Measurements from ENCODE around the gene PSD2. TPM values are rescaled to one million over a fixed set of nuclear protein-coding genes. Genes with fewer than 3 reads are reported as not detected.

Gene PSD2
- total RNA-seq, 4 donors from 2014 or later: 0.10 TPM; not detected in 3

DNA sequence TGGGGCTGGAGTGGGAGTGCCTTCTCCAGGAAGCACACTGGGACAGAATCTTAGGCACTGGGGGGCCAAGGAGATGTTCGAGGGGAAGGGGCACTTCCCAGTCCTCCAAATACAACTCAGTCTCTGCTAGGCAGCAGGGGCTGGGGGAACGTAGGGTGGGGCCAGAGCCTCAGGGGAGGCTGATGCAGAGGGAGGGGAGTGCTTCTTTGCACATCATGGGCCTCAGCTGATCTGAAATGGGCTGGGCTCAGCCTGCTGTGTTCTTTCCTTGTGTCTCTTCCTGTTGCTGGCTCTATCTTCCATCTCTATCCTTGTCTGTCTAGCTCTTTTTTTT, 15.6 kb downstream of the PSD2 start:
- Histone ChIP-seq H3K4me3 (no peak overlapping the region), H3K27me3 (no peaks in the 10 kb centered on the region), H3K27ac (no peak overlapping the region), H3K36me3 (no peaks in the 10 kb centered on the region), H3K4me1 (no peaks in the 10 kb centered on the region), H3K9me3 (no peaks in the 10 kb centered on the region)
- intact Hi-C loops (cut with DNase I; ENCODE audit: low total_unique reads) (no loop called here), in situ Hi-C loops (cut with MboI; ENCODE audit: low sequenced_read_pairs in 4 of 4) (no loop called here)
- ATAC-seq (no peak), DNase-seq (no peak)
- TF ChIP-seq POLR2A (IDR thresholded peaks at IDR 0.05) (no peak), CTCF (IDR thresholded peaks at IDR 0.05 in 4 of 5, conservative IDR thresholded peaks at IDR 0.05 in 1 of 5) (no peak)

- Histone ChIP-seq H3K4me3 (no peak overlapping the region), H3K27me3 (no peaks in the 10 kb centered on the region), H3K9me3 (no peaks in the 10 kb centered on the region), H3K27ac (no peak overlapping the region), H3K4me1 (no peaks in the 10 kb centered on the region), H3K36me3 (no peaks in the 10 kb centered on the region)
- in situ Hi-C loops (cut with MboI; ENCODE audit: low sequenced_read_pairs in 4 of 4): no loop called here
- ATAC-seq (no peak), DNase-seq (no peak)
- intact Hi-C loops (cut with DNase I; ENCODE audit: low total_unique reads): no loop called here
- TF ChIP-seq POLR2A (IDR thresholded peaks at IDR 0.05) (no peak), CTCF (IDR thresholded peaks at IDR 0.05 in 4 of 5, conservative IDR thresholded peaks at IDR 0.05 in 1 of 5) (no peak)
These were observed 16.7 kb downstream of the PSD2 start for GRCh38 chr5:139812323-139812722.

- intact Hi-C loops (cut with DNase I; ENCODE audit: low total_unique reads): no loop called here
- no peaks in the 10 kb centered on the region for H3K9me3 ChIP-seq
- DNase-seq (no peak), ATAC-seq (no peak)
- no peak overlapping the region for H3K27ac ChIP-seq
- no peaks in the 10 kb centered on the region for H3K4me1 ChIP-seq
- no peaks in the 10 kb centered on the region for H3K36me3 ChIP-seq
- in situ Hi-C loops (cut with MboI; ENCODE audit: low sequenced_read_pairs in 4 of 4): no loop called here
- H3K4me3 ChIP-seq: no peak overlapping the region
- TF ChIP-seq POLR2A (IDR thresholded peaks at IDR 0.05) (no peak), CTCF (IDR thresholded peaks at IDR 0.05 in 4 of 5, conservative IDR thresholded peaks at IDR 0.05 in 1 of 5) (no peak)
- H3K27me3 ChIP-seq: no peaks in the 10 kb centered on the region
These were observed 17.5 kb downstream of the PSD2 start for GRCh38 chr5:139812836-139813805.

GRCh38 chr5:139814191-139814601, 18.6 kb downstream of the PSD2 start:
- H3K27me3 ChIP-seq: no peaks in the 10 kb centered on the region
- H3K36me3 ChIP-seq: no peaks in the 10 kb centered on the region
- no peak overlapping the region for H3K4me3 ChIP-seq
- ATAC-seq: no peak
- DNase-seq: no peak
- H3K27ac ChIP-seq: no peak overlapping the region
- intact Hi-C loops (cut with DNase I; ENCODE audit: low total_unique reads) (no loop called here), in situ Hi-C loops (cut with MboI; ENCODE audit: low sequenced_read_pairs in 4 of 4) (no loop called here)
- H3K4me1 ChIP-seq: no peaks in the 10 kb centered on the region
- H3K9me3 ChIP-seq: no peaks in the 10 kb centered on the region
- TF ChIP-seq POLR2A (IDR thresholded peaks at IDR 0.05) (no peak), CTCF (IDR thresholded peaks at IDR 0.05 in 4 of 5, conservative IDR thresholded peaks at IDR 0.05 in 1 of 5) (no peak)

All from gastrocnemius medialis (tissue), 4 donors.